ENCODE results near the gene WASF3.

The WASF3 gene

DNA sequence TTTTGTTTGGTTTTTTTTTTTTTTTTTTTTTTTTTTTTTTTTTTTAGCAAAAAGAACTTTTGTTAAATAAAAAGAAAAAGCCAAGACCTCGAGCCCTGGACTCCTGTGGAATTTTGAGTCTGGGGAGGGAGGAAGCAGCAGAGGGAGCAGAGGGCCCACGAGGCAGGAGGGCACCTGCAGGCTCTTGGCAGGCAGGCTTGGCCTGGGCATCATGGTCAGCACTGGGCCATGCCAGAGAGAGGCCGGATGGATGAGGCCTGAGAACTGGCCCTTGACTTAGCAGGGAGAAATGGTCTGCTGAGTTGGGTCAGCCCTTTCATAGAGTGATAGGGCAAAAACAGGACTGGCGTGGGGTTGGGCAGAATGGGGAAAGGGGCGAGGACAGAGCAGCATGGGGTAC is 102.7 kb downstream of the WASF3 start:
- H3K9me3 ChIP-seq (ENCODE audit: control insufficient read depth, insufficient read depth, low read depth, low read length), result no peaks in the 10 kb centered on the region
- no peak overlapping the region for H3K4me3 ChIP-seq (ENCODE audit: low read depth, low read length)
- no peaks in the 10 kb centered on the region for H3K36me3 ChIP-seq (ENCODE audit: control insufficient read depth, insufficient read depth, low read length)
- H3K27ac ChIP-seq (ENCODE audit: low read depth, low read length), result no peak overlapping the region
- no peak overlapping the region for H3K9ac ChIP-seq (ENCODE audit: low read length)
- H3K4me1 ChIP-seq (ENCODE audit: control insufficient read depth, insufficient read depth, low read length), result peaks cover 5% of the 10 kb centered on the region; the same call in 1 of the 2 replicates
- no peaks in the 10 kb centered on the region for H3K27me3 ChIP-seq (ENCODE audit: control insufficient read depth, insufficient read depth, low read length)

- Histone ChIP-seq H3K27ac (ENCODE audit: low read depth, low read length) (no peak overlapping the region), H3K27me3 (ENCODE audit: control insufficient read depth, insufficient read depth, low read length) (no peaks in the 10 kb centered on the region), H3K4me1 (ENCODE audit: control insufficient read depth, insufficient read depth, low read length) (peaks cover 5% of the 10 kb centered on the region; the same call in 1 of the 2 replicates), H3K9ac (ENCODE audit: low read length) (no peak overlapping the region), H3K9me3 (ENCODE audit: control insufficient read depth, insufficient read depth, low read depth, low read length) (no peaks in the 10 kb centered on the region), H3K36me3 (ENCODE audit: control insufficient read depth, insufficient read depth, low read length) (no peaks in the 10 kb centered on the region), H3K4me3 (ENCODE audit: low read depth, low read length) (no peak overlapping the region)
Observed at GRCh38 chr13:26660766-26661165, 103.3 kb downstream of the WASF3 start.

GRCh38 chr13:26663791-26664190 is 106.3 kb downstream of the WASF3 start:
- Histone ChIP-seq H3K4me1 (ENCODE audit: control insufficient read depth, insufficient read depth, low read length) (peaks cover 3% of the 10 kb centered on the region; the same call in 1 of the 2 replicates), H3K27ac (ENCODE audit: low read depth, low read length) (no peak overlapping the region), H3K36me3 (ENCODE audit: control insufficient read depth, insufficient read depth, low read length) (no peaks in the 10 kb centered on the region), H3K4me3 (ENCODE audit: low read depth, low read length) (no peak overlapping the region), H3K27me3 (ENCODE audit: control insufficient read depth, insufficient read depth, low read length) (no peaks in the 10 kb centered on the region), H3K9me3 (ENCODE audit: control insufficient read depth, insufficient read depth, low read depth, low read length) (no peaks in the 10 kb centered on the region), H3K9ac (ENCODE audit: low read length) (no peak overlapping the region)

GRCh38 chr13:26664286-26664685 is 106.8 kb downstream of the WASF3 start:
- peaks cover 3% of the 10 kb centered on the region; the same call in 1 of the 2 replicates for H3K4me1 ChIP-seq (ENCODE audit: control insufficient read depth, insufficient read depth, low read length)

DNA sequence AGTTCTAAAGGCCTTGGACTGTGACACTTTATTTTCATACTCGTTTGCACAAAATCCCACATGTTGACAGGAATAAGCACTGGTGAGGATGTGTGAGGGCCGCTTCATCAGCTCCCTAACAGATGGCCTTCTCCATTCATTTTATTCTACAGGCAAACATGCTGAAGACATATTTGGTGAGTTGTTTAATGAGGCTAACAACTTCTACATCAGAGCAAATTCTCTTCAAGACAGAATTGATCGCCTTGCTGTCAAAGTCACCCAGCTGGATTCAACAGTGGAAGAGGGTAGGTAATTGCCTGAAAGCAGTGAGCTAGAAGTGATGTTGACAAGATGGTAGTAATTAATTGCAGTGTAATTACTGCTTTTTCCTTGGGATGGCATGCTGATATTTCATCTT is 107.4 kb downstream of the WASF3 start:
- Histone ChIP-seq H3K27ac (ENCODE audit: low read depth, low read length) (no peak overlapping the region), H3K4me1 (ENCODE audit: control insufficient read depth, insufficient read depth, low read length) (peaks cover 3% of the 10 kb centered on the region; the same call in 1 of the 2 replicates), H3K36me3 (ENCODE audit: control insufficient read depth, insufficient read depth, low read length) (no peaks in the 10 kb centered on the region), H3K9ac (ENCODE audit: low read length) (no peak overlapping the region), H3K9me3 (ENCODE audit: control insufficient read depth, insufficient read depth, low read depth, low read length) (no peaks in the 10 kb centered on the region), H3K4me3 (ENCODE audit: low read depth, low read length) (no peak overlapping the region), H3K27me3 (ENCODE audit: control insufficient read depth, insufficient read depth, low read length) (no peaks in the 10 kb centered on the region)

More at GRCh38 chr13:26664286-26664685, 106.8 kb downstream of the WASF3 start:
- H3K9ac ChIP-seq (ENCODE audit: low read length), result no peak overlapping the region
- H3K27ac ChIP-seq (ENCODE audit: low read depth, low read length), result no peak overlapping the region
- no peaks in the 10 kb centered on the region for H3K27me3 ChIP-seq (ENCODE audit: control insufficient read depth, insufficient read depth, low read length)
- no peak overlapping the region for H3K4me3 ChIP-seq (ENCODE audit: low read depth, low read length)
- no peaks in the 10 kb centered on the region for H3K9me3 ChIP-seq (ENCODE audit: control insufficient read depth, insufficient read depth, low read depth, low read length)
- no peaks in the 10 kb centered on the region for H3K36me3 ChIP-seq (ENCODE audit: control insufficient read depth, insufficient read depth, low read length)

- no peak overlapping the region for H3K27ac ChIP-seq (ENCODE audit: low read depth, low read length)
- no peaks in the 10 kb centered on the region for H3K4me1 ChIP-seq (ENCODE audit: control insufficient read depth, insufficient read depth, low read length)
- H3K36me3 ChIP-seq (ENCODE audit: control insufficient read depth, insufficient read depth, low read length), result no peaks in the 10 kb centered on the region
- H3K9me3 ChIP-seq (ENCODE audit: control insufficient read depth, insufficient read depth, low read depth, low read length), result no peaks in the 10 kb centered on the region
- no peaks in the 10 kb centered on the region for H3K27me3 ChIP-seq (ENCODE audit: control insufficient read depth, insufficient read depth, low read length)
- H3K9ac ChIP-seq (ENCODE audit: low read length), result no peak overlapping the region
- H3K4me3 ChIP-seq (ENCODE audit: low read depth, low read length), result no peak overlapping the region
Observed at GRCh38 chr13:26668357-26669146, 111.1 kb downstream of the WASF3 start.

GRCh38 chr13:26673890-26674289 is 116.4 kb downstream of the WASF3 start:
- Histone ChIP-seq H3K9ac (ENCODE audit: low read length) (no peak overlapping the region), H3K4me1 (ENCODE audit: control insufficient read depth, insufficient read depth, low read length) (peaks cover 3% of the 10 kb centered on the region; the same call in 1 of the 2 replicates), H3K4me3 (ENCODE audit: low read depth, low read length) (no peak overlapping the region), H3K27me3 (ENCODE audit: control insufficient read depth, insufficient read depth, low read length) (no peaks in the 10 kb centered on the region), H3K36me3 (ENCODE audit: control insufficient read depth, insufficient read depth, low read length) (no peaks in the 10 kb centered on the region; the same call in 1 of the 2 replicates), H3K9me3 (ENCODE audit: control insufficient read depth, insufficient read depth, low read depth, low read length) (no peaks in the 10 kb centered on the region), H3K27ac (ENCODE audit: low read depth, low read length) (no peak overlapping the region)

DNA sequence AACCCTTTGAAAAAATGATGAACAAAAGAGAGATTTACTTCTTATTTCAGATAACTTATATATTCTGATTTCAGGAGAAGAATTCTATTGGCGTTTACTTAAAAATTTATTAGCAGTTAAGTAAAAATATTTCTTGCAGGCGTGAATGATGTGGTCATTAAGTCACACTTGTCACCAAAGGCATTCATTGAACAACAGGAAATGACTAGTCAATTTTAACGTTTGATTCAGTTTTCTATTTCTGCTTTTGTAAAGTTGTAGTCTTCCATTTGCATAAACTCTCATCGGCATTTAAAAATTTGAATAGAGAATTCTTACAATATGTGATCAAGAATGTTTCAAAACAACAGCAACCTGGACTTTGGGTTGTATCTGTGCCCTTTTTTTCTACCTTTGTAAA is 119.7 kb downstream of the WASF3 start:
- no peak overlapping the region for H3K27ac ChIP-seq (ENCODE audit: low read depth, low read length)
- H3K27me3 ChIP-seq (ENCODE audit: control insufficient read depth, insufficient read depth, low read length), result no peaks in the 10 kb centered on the region
- H3K4me3 ChIP-seq (ENCODE audit: low read depth, low read length), result no peak overlapping the region
- peaks cover 20% of the 10 kb centered on the region for H3K4me1 ChIP-seq (ENCODE audit: control insufficient read depth, insufficient read depth, low read length)
- H3K9ac ChIP-seq (ENCODE audit: low read length), result no peak overlapping the region
- H3K9me3 ChIP-seq (ENCODE audit: control insufficient read depth, insufficient read depth, low read depth, low read length), result no peaks in the 10 kb centered on the region
- H3K36me3 ChIP-seq (ENCODE audit: control insufficient read depth, insufficient read depth, low read length), result peaks cover 11% of the 10 kb centered on the region

GRCh38 chr13:26678330-26678729 is 120.8 kb downstream of the WASF3 start:
- Histone ChIP-seq H3K9ac (ENCODE audit: low read length) (no peak overlapping the region), H3K4me3 (ENCODE audit: low read depth, low read length) (no peak overlapping the region), H3K9me3 (ENCODE audit: control insufficient read depth, insufficient read depth, low read depth, low read length) (no peaks in the 10 kb centered on the region), H3K36me3 (ENCODE audit: control insufficient read depth, insufficient read depth, low read length) (peaks cover 17% of the 10 kb centered on the region), H3K27ac (ENCODE audit: low read depth, low read length) (no peak overlapping the region), H3K27me3 (ENCODE audit: control insufficient read depth, insufficient read depth, low read length) (no peaks in the 10 kb centered on the region), H3K4me1 (ENCODE audit: control insufficient read depth, insufficient read depth, low read length) (peaks cover 20% of the 10 kb centered on the region)

DNA sequence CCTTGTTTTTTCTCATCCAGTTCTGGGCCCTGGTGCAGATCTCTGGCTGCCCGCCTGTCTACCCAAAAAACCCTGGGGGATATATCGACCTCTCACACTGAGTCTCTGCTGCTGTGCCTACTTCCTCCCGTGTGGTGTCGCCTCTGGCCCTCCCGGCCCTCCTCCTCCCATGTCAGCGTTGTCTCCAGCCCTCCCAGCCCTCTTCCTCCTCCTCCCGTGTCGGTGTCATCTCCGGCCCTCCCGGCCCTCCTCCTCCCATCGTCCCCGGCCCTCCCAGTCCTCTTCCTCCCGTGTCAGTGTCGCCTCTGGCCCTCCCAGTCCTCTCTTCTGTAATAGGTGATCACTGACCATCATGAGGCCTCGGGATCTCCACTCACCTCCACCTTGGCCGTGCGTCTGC is 121.3 kb downstream of the WASF3 start:
- Histone ChIP-seq H3K27ac (ENCODE audit: low read depth, low read length) (no peak overlapping the region), H3K4me3 (ENCODE audit: low read depth, low read length) (no peak overlapping the region), H3K9ac (ENCODE audit: low read length) (no peak overlapping the region), H3K9me3 (ENCODE audit: control insufficient read depth, insufficient read depth, low read depth, low read length) (no peaks in the 10 kb centered on the region), H3K36me3 (ENCODE audit: control insufficient read depth, insufficient read depth, low read length) (peaks cover 21% of the 10 kb centered on the region), H3K4me1 (ENCODE audit: control insufficient read depth, insufficient read depth, low read length) (peaks cover 20% of the 10 kb centered on the region), H3K27me3 (ENCODE audit: control insufficient read depth, insufficient read depth, low read length) (no peaks in the 10 kb centered on the region)

DNA sequence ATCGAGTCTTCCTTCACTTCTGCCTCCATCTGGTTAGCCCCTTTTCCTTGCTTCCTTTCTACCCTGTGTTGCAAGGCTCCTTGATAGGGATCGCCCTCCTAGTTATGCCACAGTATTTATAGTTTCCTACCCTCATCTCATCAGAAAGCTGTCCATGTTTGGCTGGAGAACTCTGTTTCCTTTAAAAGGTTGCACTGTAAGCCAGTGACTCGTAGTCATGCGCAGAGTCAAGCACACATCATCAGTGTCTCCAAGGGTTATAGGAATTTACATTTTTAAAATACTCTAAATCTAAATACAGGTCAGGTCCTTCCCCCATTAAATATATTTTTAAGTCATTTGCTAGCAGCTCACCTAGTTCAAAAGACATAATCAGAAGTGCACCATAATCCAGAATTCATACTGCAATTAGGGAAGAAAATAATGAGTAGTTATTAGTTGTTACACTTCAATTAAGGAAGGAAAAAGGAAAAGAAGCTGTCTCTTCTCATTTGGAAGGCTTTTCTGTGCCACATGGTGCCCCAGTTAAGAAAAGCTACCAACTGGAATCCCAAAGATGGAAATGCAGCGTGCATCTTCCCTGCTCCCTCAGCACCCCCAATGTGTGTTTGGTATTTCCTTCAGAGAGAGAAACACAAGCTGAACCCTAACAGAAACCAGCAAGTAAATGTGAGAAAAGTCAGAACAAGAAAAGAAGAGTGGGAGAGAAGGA is 122.1 kb downstream of the WASF3 start:
- Histone ChIP-seq H3K27me3 (ENCODE audit: control insufficient read depth, insufficient read depth, low read length) (no peaks in the 10 kb centered on the region), H3K9me3 (ENCODE audit: control insufficient read depth, insufficient read depth, low read depth, low read length) (no peaks in the 10 kb centered on the region), H3K4me3 (ENCODE audit: low read depth, low read length) (no peak overlapping the region), H3K36me3 (ENCODE audit: control insufficient read depth, insufficient read depth, low read length) (peaks cover 25% of the 10 kb centered on the region), H3K4me1 (ENCODE audit: control insufficient read depth, insufficient read depth, low read length) (peaks cover 20% of the 10 kb centered on the region), H3K27ac (ENCODE audit: low read depth, low read length) (no peak overlapping the region), H3K9ac (ENCODE audit: low read length) (no peak overlapping the region)
